Left lobe of liver (tissue), 2 donors: Measurements from ENCODE around the gene KCTD4. TPM values are rescaled to one million over a fixed set of nuclear protein-coding genes. Genes with fewer than 3 reads are reported as not detected.
"Not testable (repeated sequence)": the region's sequence is repeated elsewhere in the genome, so short reads cannot be mapped to it uniquely, and the experiment has no call there.

ENCODE experiments used
- ATAC-seq: fragments of 200-7000 bp; cut with Tn5 transposase; one replicate; pipeline ENCODE4 v1.9.1; 2020; ENCODE audit warnings: mild to moderate bottlenecking, moderate library complexity
- DNase-seq: peaks from one replicate; pipeline ENCODE4 v3.0.0-alpha.2; 2020; ENCODE audit warnings: low spot score
- total RNA-seq: library from RNA; stranded (reverse); gene quantifications from one replicate; pipeline ENCODE4 v1.2.1, GENCODE V29; 2021
- donor health status: DM: no; HTN: no; CAD: no; lungs with moderate emphysema.
- donor health status: DM: no; HTN: yes; CAD: no.

Gene KCTD4
- total RNA-seq, 1 donor from 2014 or later, result not detected

- DNase-seq (no peak), ATAC-seq (no peak)
These were observed 15.3 kb upstream of the KCTD4 start for GRCh38 chr13:45216193-45216592.

DNA sequence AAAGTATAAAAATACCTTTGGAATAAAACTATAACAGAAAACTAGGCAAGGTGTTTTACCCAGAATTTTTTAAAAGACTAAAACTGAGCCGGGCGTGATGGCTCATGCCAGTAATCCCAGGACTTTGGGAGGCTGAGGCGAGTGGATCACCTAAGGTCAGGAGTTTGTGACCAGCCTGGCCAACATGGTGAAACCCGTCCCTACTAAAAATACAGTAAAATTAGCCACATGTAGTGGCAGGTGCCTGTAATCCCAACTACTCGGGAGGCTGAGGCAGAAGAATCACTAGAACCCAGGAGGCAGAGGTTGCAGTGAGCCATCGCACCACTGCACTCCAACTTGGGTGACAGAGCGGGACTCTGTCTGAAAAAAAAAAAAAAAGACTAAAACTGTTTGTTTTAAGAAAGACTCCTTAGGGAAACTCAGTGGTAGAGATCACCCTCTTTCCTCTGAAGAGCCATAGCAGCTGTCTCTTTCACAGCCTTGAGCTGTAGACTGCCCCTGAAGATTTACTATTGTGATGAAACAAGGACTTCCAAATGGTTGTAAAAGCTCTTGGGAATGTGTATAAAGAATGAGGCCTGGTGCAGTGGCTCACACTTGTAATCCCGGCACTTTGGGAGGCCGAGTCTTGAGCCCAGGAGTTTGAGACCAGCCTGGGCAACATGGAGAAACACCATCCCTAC, 14.7 kb upstream of the KCTD4 start:
- DNase-seq (no peak), ATAC-seq (no peak)

- no peak for ATAC-seq
- DNase-seq, result no peak
These were observed 8.4 kb upstream of the KCTD4 start for GRCh38 chr13:45209229-45209628.

DNA sequence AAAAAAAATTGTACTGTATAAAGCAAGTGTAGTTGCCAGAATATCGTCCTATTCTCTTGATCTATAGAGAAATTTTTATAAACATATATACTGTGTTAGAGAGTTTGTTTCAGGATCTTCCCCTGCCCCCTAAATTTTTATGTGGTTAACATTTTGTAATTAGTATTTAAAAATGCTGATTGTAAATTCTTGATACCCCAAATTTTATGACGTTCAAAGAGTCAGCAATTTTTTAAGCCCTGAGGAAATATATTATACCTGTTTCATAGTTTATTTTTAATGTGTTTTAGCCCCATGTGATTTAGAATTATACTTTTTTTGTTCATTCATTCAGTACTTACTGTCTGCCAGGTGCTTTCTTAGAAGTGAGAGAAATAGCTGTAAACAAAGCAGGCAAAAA, 7.3 kb upstream of the KCTD4 start:
- DNase-seq (no peak), ATAC-seq (no peak)

- ATAC-seq (peak; percentile 69), DNase-seq (no peak)
These were observed 6.5 kb upstream of the KCTD4 start for GRCh38 chr13:45207319-45207718.

GRCh38 chr13:45206340-45206739, 5.5 kb upstream of the KCTD4 start:
- DNase-seq (no peak), ATAC-seq (no peak)

DNA sequence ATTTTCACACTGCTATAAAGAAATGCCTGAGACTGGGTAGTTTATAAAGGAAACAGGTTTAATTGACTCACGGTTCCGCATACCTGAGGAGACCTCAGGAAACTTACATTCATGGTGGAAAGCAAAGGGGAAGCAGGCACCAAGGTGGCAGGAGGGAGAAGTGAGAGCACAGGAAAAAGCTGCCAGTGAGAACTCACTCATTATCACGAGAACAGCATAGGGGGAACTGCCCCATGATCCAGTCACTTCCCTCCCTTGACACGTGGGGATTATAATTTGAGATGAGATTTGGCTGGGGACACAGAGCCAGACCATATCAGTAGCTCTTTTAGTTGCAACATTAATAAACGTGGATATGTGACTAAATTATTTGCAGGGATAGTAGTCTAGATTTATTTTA, 4.3 kb upstream of the KCTD4 start:
- ATAC-seq (no peak), DNase-seq (no peak)

GRCh38 chr13:45199711-45200110, 1.1 kb downstream of the KCTD4 start:
- no peak for DNase-seq
- ATAC-seq, result no peak

DNA sequence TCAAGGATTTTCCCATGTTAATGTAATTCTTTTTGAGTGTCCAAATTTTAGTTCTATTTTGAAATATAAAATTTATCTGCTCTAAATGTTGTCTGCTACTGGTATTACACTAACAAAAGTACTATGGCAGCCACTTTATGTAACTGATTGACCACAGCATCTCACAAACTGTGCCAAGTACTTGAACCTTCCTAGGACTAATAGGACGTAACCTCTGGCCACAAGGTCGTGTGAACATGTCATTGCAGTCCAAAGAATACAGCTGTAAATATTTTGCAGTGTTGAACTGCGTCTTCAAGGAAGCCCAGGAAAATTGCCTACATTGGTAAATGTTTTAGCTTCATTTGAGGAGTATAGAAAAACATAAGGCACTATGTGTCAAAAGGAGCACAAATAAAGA, 1.9 kb downstream of the KCTD4 start:
- no peak for DNase-seq
- peak; percentile 31 for ATAC-seq

DNA sequence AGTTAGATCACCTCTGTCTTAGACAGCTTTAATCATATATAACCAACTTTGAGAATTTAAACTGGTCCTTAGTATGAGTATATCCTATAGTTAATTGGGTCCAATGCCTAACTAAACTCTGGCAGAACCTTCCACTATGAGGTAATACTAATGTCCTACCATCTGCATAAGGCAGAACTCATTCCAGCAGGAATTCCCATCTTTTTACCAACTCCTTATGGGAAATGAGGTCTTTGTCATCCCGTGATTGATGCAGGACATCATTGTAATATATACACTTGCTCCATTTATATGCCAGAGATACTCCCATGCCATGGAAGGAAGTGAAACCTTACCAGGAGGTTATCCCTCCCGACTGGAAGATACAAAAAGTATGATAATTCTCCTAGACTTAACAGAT, 2.8 kb downstream of the KCTD4 start:
- ATAC-seq (peak; percentile 45), DNase-seq (no peak)

- DNase-seq (no peak), ATAC-seq (no peak)
These were observed 4.2 kb downstream of the KCTD4 start for GRCh38 chr13:45196622-45197021.

DNA sequence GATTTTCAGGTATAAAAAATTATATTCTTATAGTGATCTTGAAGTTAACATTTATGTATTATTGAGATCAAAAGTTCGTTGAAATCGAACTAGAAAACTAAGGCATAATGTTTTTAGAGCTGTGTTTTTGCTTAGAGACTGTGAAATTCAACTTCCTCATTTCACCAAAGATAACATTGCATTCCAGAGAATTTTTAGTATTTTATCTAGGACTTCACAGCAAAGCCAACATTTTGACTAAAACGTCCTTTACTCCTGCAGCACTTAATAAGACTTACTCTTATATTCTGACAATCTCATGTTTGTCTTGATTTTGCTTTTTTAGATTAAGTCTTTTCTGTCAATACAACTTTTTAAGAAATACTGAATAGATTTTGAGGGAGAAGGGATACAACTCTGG, 4.7 kb downstream of the KCTD4 start:
- ATAC-seq (no peak), DNase-seq (no peak)

DNA sequence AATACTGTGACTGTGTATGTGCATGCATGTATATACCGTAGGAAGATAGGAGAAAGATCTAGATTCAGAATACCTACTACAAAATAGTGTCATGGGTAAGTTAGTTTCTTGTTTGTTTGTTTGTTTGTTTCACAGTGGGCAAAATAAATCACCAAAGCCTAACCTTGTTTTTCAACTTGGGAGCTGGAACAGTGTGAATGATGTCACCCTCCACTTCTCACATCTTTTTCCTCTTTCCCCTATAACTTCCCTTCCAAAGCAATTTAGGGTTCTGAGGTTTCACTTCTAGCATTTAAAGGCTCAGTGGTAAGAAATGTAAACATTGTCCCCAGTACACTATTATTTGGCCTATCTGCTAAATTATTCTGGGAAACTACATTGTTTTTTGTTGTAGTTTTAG, 5.4 kb downstream of the KCTD4 start:
- no peak for ATAC-seq
- no peak for DNase-seq

DNA sequence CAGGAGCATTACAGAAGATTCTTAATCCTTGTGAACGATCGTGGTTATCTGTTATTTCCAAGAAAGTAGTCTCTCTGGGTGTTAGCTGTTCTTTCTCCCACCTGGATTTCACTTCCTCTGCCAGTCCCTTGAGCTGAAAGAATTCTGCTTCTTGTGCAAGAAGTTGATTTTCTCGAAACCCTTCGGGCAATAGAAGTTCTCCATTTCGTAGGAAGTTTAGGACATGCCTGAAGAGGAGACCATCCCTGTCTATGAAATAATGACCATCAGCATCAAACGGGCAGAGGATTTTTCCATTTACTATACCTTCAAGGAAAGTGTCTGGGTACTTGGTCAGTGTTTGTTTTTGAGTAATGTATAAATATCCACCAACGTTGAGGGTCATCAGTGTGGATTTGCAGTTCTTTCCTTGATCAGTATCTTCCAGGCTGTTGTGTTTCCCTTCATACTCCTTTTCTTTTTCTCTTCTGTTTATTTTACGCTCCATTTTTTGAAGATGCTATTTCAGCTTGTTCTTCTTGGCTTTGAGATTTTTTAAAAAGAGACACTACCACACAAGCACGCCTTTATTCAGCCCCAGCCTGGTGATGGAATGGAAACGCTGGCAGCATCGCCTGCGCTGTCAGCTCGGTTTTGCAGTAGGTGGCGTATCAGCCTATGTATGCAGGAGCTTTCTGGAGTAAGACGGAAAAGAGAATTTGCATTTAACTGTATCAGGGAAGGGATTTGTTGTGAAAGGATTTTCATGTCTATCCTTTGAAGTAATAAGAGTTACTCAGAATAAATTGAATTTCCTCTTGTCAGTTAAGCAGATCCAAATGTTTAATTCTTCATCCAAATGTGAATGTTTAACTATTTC, 6.5 kb downstream of the KCTD4 start:
- ATAC-seq (peak; percentile 81), DNase-seq (no peak)

DNA sequence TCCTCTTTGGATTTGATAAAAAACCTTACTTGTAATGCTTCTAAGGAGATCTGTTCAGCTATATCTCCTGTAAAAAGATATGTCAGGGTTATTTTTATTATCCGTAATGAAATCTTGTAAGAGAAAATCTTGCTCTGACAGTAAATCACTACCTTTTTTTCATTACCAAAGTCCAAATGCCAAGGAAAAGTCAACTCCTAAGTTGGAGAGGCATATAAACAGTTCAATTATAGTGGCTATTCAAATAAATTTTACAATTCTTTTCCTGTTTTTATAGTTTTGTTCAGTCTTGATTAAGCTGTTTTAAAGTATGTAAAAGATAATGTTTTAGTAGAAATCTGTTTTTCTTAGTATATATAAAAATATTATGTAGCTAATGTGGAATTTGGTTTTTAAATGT, 9.0 kb downstream of the KCTD4 start:
- DNase-seq (no peak), ATAC-seq (no peak)

DNA sequence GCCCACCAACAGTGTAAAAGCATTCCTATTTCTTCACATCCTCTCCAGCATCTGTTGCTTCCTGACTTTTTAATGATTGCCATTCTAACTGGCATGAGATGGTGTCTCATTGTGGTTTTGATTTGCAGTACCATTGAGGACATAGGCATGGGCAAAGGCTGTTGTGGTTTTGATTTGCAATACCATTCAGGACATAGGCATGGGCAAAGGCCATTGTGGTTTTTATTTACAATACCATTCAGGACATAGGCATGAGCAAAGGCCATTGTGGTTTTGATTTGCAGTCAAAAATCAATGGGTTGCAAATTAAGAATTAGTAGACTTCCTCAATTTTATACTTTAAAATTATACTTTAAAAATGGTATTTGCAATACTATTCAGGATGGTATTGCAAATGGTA, 11.3 kb downstream of the KCTD4 start:
- ATAC-seq, DNase-seq: not testable (repeated sequence)

DNA sequence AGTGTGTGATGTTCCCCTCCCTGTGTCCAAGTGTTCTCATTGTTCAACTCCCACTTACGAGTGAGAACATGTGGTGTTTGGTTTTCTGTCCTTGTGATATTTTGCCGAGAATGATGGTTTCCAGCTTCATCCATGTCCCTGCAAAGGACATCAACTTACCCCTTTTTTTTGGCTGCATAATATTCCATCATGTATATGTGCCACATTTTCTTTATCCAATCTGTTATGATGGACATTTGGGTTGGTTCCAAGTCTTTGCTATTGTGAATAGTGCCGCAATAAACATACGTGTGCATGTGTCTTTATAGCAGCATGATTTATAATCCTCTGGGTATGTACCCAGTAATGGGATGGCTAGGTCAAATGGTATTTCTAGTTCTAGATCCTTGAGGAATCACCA, 11.8 kb downstream of the KCTD4 start:
- not testable (repeated sequence) for DNase-seq, ATAC-seq

GRCh38 chr13:45185286-45185685, 15.6 kb downstream of the KCTD4 start:
- DNase-seq (no peak), ATAC-seq (no peak)

DNA sequence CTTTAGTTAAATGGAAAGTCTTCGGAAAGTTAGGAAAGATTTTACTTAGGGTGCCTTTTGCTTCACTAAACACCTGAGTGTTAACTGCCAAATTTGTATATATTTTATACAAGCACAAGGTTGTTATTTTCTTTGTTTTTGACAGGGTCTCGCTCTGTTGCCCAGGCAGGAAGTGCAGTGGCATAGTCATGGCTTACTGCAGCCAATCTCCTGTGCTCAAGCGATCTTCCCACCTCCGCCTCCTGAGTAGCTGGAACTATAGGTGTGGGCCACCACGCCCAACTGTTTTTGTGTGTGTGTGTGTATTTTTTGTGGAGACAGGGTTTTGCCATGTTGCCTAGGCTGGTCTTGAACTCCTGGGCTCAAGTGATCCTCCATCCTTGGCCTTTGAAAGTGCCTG, 16.2 kb downstream of the KCTD4 start:
- DNase-seq, result no peak

GRCh38 chr13:45180713-45181601, 19.9 kb downstream of the KCTD4 start:
- ATAC-seq (no peak), DNase-seq (no peak)

More for the DNA sequence above, 16.2 kb downstream of the KCTD4 start:
- ATAC-seq, result no peak

DNA sequence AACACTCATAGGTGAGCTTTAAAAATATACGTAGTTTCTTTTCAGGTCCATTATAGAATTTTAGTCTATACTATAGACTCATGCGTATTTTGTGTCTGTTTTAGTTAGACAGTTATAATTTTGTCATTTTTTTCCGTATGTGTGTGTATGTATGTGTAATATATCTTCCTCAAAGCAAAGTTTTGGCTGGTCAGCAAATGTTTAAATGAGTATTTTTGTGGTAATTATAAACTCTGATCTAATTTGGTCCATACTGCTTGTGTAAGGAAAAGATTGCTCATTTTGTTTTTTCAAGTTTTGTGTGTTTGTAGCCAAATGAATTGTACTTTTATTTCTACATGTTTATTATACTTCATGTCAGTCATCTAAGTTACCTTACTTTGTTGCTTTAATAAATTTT, 20.5 kb downstream of the KCTD4 start:
- DNase-seq (no peak), ATAC-seq (no peak)
